Kidney tubule cell (primary cell): ENCODE data around the gene ARHGAP5.

Experiments
- DNase-seq: peaks from one replicate; pipeline ENCODE4 v3.0.0-alpha.2; 2018; ENCODE audit warnings: low spot score

The ARHGAP5 gene

DNA sequence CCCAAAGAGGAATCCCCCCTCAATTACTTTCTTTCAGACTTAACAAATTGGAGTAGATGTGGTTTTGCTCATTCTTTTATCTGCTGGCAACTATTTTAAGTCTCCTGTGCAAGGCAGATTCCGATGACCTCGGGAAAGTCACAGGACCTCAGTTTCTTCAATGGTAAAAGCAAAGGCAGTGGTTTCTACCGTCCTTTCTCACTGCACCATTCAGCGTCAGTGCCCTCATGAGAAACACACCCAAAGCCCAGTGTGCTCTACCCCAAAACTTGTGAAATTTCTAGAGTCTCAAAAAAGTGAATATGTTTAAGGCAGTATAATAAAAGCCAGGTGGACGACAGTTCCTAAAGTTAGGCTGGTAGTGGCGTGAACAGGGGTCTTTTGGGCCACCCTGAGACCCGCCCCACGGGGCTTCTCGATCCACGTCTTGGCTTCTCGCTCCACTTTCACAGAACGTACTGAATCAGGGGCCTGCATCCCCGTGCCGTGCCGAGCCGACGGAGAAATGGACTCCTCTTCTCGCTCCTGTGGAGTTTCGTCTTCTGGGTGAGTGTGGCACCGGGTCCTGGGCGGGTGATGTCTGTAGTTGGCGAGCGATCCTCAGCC, 1.3 kb upstream of the ARHGAP5 start:
- DNase-seq = peak; percentile 34

DNA sequence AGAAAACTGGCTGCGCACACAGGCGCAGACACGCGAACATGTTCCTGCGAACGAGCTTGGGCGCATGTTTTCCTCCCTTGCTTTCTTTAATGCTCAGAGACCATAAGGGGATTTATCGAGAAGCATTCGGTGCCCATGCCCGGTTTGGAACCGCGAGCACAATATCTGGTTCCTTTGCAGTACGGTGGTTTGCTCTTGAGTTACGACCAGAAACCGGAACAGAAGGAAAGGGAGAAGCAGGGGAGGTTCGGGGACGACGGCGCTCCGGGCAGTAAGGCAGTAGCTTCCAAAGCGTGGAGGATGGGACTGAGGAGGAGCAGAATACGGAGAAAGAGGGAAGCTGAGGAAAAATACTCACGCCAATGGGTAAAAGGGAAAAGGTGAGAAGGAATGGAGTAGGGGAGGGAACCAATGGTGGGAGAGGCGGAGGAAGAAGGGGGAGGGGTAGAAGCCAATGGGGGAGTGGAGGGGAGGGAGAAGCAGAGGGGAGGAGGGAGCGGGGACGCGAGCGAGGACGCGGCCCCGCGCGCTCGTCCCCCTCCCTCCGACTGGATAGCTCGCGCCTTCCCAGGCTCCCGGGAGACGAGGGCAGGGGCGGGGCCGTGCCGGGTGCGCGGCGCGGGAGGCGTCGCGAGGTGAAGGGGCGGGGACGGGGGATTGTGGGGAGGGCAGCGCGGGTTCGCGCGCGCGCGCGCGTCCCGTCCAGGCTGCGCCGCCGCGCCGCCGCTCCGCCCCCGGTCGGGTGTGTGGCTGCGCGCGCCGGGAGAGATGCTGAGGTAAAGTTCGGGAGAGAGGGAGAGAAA, 625 bp upstream of the ARHGAP5 start:
- peak; percentile 98 for DNase-seq

DNA sequence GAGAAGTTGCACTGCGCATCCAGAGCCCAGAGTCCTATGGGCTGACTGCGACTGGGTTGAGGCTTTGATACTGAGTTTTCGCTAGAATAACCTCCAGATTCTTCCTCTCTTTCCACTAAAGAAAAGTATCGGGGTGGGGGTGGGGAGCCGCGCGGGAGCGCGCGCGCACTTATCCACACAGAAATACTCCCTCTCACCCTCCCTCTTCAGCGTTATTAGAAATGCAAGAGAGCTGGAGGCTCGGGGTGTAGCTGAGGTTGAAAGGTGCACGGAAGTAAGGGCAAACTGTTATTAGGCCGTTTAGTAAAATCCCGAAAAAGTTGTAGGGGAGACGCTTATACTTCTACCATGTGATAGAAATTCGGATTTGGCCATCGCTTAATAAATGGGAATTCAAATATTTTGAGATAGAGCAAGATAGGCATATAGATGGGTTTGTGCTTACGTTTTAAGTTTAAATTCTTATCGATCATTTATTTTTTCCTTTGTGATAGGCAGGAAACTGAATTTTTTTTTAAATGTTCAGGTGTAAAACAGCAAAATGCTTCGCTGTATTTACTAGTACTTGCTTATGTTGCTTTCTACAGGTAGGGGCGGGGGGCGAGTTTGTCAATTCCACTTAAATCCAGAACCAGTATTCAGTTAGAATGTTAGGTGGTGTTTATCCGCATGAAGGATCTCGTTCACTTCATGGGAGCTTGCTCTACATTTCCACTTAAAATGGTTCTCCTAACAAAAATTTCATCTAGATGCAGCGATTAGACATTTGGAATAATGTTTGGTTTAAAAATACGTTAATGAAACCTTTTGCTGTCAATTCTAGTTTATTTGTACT, 1.1 kb downstream of the ARHGAP5 start:
- peak; percentile 63 for DNase-seq

DNA sequence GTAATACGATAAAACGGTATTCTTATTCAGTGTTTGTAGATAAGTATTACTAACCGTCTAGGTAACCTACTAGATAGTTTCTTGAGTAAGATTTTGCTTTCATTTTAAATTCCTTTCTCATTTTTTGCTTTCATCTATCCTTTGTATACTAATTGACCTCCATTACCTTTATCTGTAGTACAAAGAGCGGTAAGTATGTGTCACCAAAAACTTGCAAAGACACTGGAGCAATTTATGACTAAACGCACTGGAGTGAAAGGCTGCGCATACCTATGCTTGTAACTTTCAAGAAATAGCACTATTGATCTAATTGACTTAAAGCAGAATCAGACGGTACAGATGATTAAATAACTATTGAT, 1.7 kb downstream of the ARHGAP5 start:
- peak; percentile 72 for DNase-seq

DNA sequence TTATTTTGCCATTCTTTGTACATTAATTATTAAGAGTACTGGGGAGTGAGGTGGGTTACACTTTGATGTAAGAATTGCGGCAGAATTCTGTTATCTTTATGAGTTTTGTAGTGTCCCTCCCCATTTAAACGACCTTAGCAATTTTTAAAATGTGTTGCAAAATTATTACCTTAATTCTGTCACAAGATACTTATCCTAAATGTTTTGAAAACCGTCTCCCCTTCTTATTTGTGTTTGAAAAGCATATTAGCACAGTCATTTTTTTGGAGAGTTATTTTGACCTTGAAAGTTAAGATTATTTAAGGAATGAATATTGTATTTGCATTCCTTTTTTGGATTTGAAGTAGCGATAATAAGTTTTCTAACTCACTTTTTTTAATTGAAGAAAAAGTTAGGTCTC, 2.2 kb downstream of the ARHGAP5 start:
- DNase-seq = no peak

DNA sequence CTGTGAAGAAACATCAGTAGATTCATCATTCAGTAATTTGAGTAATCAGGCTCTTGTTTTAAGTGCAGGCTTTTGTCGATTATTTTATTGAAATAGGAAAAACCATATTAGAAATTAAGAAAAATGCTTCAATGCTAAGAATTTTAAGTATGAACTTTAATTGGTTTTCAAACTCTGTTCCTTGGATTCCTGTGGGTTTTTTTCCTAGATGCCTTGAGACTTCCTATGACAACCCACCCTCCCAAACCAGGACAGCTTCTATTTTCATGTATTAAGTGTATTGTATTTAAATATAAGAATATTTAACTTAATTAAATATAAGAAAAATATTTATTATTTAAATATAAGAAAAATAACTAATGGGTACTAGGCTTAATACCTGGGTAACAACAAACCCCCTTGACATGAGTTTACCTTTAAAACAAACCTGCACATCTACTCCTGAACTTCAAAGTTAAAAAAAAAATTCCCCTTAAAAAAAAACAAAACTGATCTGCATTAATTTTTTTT, 3.0 kb downstream of the ARHGAP5 start:
- DNase-seq = no peak

DNA sequence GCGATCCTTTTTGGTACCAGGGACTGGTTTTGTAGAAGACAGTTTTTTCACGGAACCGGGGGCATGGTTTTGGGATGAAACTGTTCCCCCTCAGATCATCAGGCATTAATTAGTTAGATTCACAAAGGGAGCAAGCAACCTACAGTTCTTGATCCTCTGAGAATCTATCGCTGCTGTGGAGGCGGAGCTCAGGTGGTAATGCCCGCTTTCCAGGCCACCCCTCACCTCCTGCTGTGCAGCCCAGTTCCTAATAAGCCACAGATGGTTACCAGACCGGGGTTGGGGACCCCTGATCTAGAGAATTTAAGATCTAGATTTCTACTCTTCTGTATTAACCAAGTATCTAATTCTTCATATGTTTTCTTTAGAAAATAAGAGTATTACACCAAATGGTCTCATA, 4.8 kb downstream of the ARHGAP5 start:
- DNase-seq = no peak

DNA sequence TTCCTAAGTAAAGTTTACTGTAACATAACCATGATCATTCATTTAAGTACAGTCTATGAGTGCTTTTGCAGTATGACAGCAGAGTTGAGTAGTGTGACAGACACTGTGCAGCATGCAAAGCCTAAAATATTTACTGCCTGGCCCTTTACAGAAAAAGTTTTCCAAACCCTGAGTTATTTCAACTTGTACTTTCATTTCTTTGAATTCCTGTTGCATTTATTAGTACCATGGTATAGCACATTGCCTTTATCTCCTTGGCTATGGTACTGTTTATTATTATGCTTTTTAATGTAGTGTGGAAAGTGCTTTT, 6.2 kb downstream of the ARHGAP5 start:
- DNase-seq = no peak

DNA sequence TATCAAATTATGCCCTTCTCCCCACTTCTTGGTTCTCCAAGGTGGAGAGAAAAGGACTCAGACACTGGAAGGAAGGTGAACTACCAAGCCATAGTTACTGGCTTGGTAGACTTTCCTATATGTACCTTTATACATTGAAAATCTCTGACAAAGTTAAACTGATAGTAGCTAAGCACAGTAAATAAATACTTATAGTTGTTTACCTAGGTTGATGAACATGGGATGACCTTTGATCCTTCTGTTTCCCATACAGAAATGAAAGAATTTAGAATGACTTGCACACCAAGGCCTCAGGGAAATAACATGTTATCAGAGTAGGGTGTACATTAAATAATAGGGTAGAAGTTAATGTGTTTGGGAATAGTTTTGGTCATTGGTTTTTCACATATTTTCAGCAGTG, 6.7 kb downstream of the ARHGAP5 start:
- no peak for DNase-seq

DNA sequence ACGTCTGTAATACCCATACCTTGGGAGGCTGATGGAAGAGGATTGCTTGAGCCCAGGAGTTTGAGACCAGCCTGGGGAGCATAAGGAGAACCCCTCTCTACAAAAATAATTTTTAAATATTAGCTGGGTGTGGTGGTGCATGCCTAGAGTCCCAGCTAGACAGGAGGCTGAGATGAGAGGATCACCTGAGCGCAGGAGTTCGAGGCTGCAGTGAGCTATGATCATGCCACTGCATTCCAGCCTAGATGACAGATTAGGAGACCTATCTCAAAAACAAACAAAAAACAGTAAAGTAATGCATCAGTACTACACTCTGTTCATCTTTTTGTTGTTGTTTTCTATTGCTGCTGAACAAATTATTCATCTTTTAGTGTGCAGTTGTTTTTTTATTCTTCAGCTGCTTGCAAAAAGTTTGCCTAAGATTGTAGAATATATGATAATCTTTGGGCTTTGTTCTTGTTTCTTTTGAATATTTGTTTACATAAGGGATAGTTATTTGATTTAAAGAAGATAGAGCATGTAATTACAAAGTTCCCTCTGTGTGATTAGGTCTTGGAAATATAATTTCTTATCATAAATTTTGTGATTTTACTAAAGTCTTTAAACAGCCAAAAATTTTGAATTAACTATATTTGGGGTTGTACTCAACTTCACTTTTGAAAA, 8.2 kb downstream of the ARHGAP5 start:
- DNase-seq = no peak

DNA sequence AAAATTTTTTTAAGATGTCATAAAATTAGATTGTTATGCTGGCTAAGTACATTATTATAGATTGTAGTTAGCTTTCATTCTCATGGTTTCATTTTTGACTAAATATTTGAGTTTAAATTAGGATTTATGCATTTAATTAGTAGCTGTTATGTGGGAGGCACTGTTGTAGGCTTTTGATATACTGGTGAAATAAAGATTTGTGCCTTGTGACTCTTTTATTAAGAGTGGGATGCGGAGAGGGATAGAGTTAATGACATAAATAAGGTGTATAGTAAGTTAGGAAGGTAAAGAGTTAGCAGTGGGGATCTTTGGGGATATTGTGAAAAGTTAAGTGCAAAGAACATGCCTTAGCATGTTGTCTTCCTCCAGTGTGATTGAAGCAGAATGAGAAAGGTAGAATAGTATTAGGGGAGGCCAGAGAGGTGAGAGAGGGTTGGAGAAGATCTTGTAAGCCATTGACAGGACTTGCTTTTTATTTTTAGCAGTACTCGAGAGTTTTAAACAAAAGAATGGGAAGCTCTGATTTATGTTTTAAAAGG, 8.8 kb downstream of the ARHGAP5 start:
- no peak for DNase-seq

DNA sequence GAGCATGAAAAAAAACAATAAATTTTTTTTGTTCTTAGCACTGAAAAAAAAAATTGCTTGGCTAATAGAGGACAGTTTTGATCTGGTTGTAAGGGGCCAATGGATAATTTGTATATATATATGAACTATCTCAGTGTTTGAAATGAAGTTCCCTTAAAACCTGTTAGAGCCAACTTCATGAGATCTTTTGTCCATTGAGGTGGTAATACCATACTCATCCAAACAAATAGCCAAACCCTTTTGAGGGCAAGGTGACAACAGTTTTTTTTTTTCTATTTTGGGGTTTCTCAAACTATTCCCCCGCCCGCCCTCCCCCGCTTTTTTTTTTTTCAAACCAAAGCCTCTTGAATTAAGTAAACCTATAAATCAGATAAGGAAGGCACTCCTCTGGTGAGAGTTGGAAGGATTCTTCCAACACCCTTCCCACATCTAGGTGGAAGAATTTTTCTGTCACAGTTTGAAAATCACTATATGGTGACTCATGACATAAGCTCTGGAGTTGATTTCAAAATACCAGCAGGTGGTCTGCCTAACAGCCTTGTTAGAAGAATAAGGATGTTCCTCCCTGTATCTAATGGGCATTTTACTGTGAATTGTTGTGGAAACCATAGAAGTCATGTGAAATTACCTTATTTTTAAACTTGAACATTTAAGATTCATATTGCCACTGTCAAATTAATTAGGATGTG, 10.2 kb downstream of the ARHGAP5 start:
- DNase-seq = peak; percentile 66

DNA sequence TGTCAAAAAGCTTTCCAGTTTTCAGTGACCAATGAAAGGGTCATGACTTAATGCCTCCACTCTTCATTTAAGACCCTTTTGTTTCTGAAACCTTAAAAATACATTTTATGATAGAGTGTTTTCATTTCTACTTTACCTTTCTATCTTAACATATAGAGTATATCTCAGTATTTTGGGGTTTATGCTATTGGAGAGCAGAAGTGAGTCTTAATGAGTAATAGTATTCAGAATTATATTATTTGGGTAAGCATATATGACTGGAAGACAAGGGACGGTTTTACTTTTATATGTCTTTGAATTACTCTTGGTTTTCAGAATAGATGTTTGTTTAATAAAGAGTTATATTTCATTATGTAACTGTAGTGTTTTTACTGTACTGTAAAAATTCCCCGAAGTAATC, 10.8 kb downstream of the ARHGAP5 start:
- DNase-seq = no peak

DNA sequence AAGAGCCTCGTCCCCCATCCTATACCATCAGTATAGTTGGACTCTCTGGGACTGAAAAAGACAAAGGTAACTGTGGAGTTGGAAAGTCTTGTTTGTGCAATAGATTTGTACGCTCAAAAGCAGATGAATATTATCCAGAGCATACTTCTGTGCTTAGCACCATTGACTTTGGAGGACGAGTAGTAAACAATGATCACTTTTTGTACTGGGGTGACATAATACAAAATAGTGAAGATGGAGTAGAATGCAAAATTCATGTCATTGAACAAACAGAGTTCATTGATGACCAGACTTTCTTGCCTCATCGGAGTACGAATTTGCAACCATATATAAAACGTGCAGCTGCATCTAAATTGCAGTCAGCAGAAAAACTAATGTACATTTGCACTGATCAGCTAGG, 13.6 kb downstream of the ARHGAP5 start:
- no peak for DNase-seq

DNA sequence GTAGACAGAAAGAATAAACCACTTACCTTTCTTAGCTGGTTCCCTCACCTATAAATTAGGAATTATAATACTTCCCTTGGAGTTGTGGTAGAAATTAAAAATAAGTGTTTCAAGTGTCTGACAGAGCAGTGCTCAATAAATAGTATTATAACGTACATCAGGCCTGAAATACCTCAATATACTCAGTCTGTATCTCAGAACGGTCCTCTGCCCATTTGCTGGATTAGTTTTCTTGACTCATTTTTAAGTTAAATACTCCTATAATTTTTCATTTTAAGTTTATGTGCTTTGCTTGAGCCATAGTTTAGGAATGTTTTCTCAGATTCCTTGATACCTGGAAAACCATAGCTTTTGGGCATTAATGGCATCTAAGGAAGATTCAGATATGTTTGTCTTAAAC, 22.4 kb downstream of the ARHGAP5 start:
- no peak for DNase-seq

DNA sequence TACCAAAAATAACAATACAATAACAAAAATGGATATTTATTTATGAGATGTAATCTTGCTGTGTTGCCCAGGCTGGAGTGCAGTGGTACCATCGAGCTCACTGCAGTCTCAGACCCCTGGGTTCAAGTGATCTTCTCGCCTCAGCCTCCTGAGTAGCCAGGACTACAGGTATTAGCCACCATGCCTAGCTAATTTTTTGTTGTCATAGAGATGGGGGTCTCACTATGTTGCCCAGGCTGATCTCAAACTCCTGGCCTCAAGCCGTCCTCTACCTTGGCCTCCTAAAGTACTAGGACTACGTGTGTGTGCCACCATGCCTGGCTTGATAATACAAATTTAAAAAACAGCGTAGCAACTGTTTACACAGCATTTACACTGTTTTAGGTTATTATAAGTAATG, 23.1 kb downstream of the ARHGAP5 start:
- no peak for DNase-seq

DNA sequence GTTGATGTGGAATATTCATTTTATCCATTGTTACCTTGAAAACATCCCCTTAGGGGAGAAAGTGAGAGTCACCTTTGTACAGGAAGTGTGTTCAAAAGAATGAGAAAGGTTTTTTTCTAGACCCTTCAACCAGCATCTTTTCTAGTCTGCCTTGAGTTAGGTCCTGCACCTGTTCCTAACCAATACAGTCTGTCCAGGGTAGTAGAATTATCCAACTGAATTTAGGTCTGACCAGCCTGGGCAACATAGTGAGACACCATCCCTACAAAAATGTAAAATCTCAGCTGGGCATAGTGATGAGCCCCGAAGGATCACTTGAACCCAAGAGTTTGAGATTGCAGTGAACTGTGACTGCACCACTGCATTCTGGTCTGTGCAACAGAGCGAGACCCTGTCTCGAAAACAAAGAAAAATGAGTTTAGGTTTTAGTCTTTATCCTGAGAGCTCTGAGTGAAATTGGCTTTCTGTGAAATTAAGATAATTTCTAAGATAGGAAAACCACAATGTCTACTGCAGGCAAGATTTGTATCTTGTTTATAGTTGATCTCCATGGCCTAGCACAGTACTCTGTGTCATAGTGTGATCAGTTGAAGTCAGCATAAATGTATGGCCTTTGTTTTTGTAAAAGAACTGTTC, 25.2 kb downstream of the ARHGAP5 start:
- peak; percentile 13 for DNase-seq

DNA sequence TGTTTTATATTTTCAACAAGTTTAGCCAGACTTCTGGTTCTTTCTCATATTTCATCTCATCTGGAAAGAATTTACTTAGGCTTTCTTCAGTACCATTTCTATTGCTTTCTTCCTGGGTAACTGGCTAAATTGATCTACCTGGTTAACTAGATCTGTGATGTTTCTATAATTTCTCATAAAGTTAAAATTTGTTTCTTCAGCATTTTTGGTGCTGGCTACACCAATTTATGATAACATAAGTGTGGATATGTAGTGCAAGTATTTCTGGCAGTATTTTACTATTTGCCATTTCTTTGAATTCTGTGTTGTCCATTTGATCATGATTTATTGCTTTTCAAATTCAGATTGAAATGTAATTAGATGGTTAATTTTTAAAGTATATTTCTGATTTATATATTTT, 25.9 kb downstream of the ARHGAP5 start:
- DNase-seq = no peak

DNA sequence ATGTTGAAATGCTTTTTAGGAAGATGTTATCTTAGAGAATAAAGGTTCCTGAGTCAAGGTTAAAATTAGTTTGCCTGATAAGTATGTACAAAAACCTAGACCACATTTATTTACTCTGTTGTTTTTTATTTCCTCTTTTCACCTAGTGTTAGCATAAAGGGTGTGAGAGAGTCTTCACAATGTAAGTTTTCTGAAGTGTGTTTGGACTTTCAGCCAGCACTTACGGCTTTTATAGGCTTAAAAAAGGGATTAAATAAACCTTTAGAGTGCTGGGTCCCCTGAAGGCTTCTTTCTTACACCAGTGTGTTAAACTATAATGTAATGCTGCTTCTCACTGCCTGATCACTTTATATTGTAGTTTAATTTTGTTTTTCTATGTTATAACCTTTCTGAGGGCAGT, 27.2 kb downstream of the ARHGAP5 start:
- DNase-seq = no peak

DNA sequence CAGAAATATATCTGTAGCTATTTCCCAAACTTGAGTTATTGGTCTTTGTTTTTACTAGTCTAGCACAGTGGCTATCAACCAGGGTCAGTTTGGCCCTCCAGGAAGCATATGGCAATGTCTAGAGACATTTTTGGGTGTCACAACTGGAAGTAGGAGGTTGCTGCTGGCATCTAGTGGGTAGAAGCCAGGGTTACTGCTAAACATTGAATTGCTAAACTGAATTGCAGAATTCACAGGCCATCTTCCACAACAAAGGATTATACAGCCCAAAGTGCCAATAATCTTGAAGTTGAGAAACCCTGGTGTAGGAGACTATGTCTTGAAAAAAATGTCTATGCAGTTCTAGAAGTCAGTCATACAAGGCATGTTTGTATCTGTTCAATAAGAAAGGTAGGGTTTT, 27.7 kb downstream of the ARHGAP5 start:
- no peak for DNase-seq
